H1 (cell line): ENCODE measurements around the gene KLK7. TPM values are rescaled to one million over a fixed set of nuclear protein-coding genes. Genes with fewer than 3 reads are reported as not detected.

ENCODE experiments used
- CEBPB ChIP-seq: IDR thresholded peaks from 2 replicates; pipeline ENCODE4 v1.6.1; 2012; ENCODE audit warnings: low read depth, low read length
- EZH2 ChIP-seq: fragments of 200-600 bp; sonication (generic); IDR thresholded peaks from 2 replicates; pipeline ENCODE4 v1.7.1; 2012; ENCODE audit warnings: low read depth, mild to moderate bottlenecking, moderate library complexity, low read length, inconsistent platforms; ENCODE audit not compliant: severe bottlenecking
- HDAC2 ChIP-seq, 2 experiments: fragments of 300-600 bp in 1 of 2; sonication (generic) in 1 of 2; IDR thresholded peaks; 2 replicates each; pipeline ENCODE4 v1.6.1; 2011 to 2012; ENCODE audit warnings: low read depth in 2 of 2, low read length in 2 of 2, mild to moderate bottlenecking in 2 of 2, moderate library complexity in 2 of 2, borderline replicate concordance in 1 of 2, inconsistent platforms in 1 of 2
- KDM5A ChIP-seq: fragments of 200-600 bp; IDR thresholded peaks from 2 replicates; pipeline ENCODE4 v1.7.1; 2012; ENCODE audit warnings: mild to moderate bottlenecking, low read length, inconsistent platforms, mixed read lengths
- SAP30 ChIP-seq: fragments of 300-600 bp; sonication (generic); IDR thresholded peaks from 2 replicates; pipeline ENCODE4 v1.7.1; 2012; ENCODE audit warnings: low read length, moderate library complexity, mild to moderate bottlenecking, inconsistent platforms; ENCODE audit not compliant: insufficient read depth, insufficient replicate concordance
- SP2 ChIP-seq: IDR thresholded peaks from 2 replicates; pipeline ENCODE4 v1.6.1; 2012; ENCODE audit warnings: mild to moderate bottlenecking, low read length, inconsistent platforms
- TAF1 ChIP-seq: IDR thresholded peaks from 2 replicates; pipeline ENCODE4 v1.6.1; 2011; ENCODE audit warnings: mild to moderate bottlenecking, low read depth, low read length
- TCF12 ChIP-seq: IDR thresholded peaks from 2 replicates; pipeline ENCODE4 v1.6.1; 2011; ENCODE audit warnings: low read depth, mild to moderate bottlenecking, low read length
- polyA plus RNA-seq, 7 experiments: library from polyadenylated mRNA; depleted of rRNA in 3 of 7; stranded (reverse) in 5 of 7; unstranded in 2 of 7; fragments of >200 nt in 5 of 7; fragments of 200-250 nt in 2 of 7; gene quantifications; 1 replicate in 5 of 7; 2 replicates in 1 of 7; 4 replicates in 1 of 7; pipeline versions ENCODE4 v1.2.1 to v1.2.3, GENCODE V29; 2011 to 2013; ENCODE audit warnings: missing spikeins in 2 of 7, mixed read lengths in 2 of 7
- total RNA-seq: library from RNA; stranded (reverse); fragmentation: NEBNext Ultra II Directional; extraction: Animal tissue kit (Norgen Biotek cat#: 25700); gene quantifications from 2 replicates; pipeline ENCODE4 v1.2.1, GENCODE V29; 2021
- TF ChIP-seq, protein P1 (sequence below): fragments of 300-600 bp; sonication (generic); IDR thresholded peaks from 2 replicates; pipeline ENCODE4 v1.7.1; 2012; ENCODE audit warnings: low read length, moderate library complexity, mild to moderate bottlenecking, inconsistent platforms; ENCODE audit not compliant: insufficient replicate concordance
- TF ChIP-seq, protein P2 (sequence below): IDR thresholded peaks from 2 replicates; pipeline ENCODE4 v1.6.1; 2012; ENCODE audit warnings: low read length, inconsistent platforms

Gene KLK7
- total and polyA plus RNA-seq, 2 of the 8 experiments (the other 6 are each of a cell fraction or from before 2014, with no cell fraction given): 0.73 to 1.4 TPM

DNA sequence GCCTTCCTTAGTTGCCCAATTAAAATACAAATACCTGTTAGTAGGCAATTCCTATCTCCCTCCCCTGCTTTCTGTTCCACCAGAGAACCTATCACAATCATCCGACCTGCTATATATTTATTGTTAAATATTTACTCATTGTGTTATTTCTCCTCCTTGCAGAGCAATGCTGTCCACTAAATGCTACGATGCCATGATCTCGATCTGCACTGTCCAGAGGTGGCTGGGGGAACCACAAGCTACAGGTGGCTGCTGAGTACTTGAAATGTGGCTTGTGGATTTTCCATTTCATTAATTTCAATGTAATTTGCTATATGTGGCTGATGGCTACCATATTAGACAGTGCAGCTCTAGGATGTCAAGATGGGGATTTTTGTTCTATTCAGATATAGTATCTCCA lies 19.5 kb downstream of the KLK7 start (continued):
- TF ChIP-seq, protein P1, sequence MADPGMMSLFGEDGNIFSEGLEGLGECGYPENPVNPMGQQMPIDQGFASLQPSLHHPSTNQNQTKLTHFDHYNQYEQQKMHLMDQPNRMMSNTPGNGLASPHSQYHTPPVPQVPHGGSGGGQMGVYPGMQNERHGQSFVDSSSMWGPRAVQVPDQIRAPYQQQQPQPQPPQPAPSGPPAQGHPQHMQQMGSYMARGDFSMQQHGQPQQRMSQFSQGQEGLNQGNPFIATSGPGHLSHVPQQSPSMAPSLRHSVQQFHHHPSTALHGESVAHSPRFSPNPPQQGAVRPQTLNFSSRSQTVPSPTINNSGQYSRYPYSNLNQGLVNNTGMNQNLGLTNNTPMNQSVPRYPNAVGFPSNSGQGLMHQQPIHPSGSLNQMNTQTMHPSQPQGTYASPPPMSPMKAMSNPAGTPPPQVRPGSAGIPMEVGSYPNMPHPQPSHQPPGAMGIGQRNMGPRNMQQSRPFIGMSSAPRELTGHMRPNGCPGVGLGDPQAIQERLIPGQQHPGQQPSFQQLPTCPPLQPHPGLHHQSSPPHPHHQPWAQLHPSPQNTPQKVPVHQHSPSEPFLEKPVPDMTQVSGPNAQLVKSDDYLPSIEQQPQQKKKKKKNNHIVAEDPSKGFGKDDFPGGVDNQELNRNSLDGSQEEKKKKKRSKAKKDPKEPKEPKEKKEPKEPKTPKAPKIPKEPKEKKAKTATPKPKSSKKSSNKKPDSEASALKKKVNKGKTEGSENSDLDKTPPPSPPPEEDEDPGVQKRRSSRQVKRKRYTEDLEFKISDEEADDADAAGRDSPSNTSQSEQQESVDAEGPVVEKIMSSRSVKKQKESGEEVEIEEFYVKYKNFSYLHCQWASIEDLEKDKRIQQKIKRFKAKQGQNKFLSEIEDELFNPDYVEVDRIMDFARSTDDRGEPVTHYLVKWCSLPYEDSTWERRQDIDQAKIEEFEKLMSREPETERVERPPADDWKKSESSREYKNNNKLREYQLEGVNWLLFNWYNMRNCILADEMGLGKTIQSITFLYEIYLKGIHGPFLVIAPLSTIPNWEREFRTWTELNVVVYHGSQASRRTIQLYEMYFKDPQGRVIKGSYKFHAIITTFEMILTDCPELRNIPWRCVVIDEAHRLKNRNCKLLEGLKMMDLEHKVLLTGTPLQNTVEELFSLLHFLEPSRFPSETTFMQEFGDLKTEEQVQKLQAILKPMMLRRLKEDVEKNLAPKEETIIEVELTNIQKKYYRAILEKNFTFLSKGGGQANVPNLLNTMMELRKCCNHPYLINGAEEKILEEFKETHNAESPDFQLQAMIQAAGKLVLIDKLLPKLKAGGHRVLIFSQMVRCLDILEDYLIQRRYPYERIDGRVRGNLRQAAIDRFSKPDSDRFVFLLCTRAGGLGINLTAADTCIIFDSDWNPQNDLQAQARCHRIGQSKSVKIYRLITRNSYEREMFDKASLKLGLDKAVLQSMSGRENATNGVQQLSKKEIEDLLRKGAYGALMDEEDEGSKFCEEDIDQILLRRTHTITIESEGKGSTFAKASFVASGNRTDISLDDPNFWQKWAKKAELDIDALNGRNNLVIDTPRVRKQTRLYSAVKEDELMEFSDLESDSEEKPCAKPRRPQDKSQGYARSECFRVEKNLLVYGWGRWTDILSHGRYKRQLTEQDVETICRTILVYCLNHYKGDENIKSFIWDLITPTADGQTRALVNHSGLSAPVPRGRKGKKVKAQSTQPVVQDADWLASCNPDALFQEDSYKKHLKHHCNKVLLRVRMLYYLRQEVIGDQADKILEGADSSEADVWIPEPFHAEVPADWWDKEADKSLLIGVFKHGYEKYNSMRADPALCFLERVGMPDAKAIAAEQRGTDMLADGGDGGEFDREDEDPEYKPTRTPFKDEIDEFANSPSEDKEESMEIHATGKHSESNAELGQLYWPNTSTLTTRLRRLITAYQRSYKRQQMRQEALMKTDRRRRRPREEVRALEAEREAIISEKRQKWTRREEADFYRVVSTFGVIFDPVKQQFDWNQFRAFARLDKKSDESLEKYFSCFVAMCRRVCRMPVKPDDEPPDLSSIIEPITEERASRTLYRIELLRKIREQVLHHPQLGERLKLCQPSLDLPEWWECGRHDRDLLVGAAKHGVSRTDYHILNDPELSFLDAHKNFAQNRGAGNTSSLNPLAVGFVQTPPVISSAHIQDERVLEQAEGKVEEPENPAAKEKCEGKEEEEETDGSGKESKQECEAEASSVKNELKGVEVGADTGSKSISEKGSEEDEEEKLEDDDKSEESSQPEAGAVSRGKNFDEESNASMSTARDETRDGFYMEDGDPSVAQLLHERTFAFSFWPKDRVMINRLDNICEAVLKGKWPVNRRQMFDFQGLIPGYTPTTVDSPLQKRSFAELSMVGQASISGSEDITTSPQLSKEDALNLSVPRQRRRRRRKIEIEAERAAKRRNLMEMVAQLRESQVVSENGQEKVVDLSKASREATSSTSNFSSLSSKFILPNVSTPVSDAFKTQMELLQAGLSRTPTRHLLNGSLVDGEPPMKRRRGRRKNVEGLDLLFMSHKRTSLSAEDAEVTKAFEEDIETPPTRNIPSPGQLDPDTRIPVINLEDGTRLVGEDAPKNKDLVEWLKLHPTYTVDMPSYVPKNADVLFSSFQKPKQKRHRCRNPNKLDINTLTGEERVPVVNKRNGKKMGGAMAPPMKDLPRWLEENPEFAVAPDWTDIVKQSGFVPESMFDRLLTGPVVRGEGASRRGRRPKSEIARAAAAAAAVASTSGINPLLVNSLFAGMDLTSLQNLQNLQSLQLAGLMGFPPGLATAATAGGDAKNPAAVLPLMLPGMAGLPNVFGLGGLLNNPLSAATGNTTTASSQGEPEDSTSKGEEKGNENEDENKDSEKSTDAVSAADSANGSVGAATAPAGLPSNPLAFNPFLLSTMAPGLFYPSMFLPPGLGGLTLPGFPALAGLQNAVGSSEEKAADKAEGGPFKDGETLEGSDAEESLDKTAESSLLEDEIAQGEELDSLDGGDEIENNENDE: no peak
- TF ChIP-seq, protein P2, sequence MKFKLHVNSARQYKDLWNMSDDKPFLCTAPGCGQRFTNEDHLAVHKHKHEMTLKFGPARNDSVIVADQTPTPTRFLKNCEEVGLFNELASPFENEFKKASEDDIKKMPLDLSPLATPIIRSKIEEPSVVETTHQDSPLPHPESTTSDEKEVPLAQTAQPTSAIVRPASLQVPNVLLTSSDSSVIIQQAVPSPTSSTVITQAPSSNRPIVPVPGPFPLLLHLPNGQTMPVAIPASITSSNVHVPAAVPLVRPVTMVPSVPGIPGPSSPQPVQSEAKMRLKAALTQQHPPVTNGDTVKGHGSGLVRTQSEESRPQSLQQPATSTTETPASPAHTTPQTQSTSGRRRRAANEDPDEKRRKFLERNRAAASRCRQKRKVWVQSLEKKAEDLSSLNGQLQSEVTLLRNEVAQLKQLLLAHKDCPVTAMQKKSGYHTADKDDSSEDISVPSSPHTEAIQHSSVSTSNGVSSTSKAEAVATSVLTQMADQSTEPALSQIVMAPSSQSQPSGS: no peak
- no peak for TF ChIP-seq SAP30
- TF ChIP-seq TCF12: no peak
- no peak for TF ChIP-seq SP2
- TF ChIP-seq HDAC2 (IDR thresholded peaks at IDR 0.05; ENCODE audit: borderline replicate concordance in 1 of 2, low read depth in 2 of 2, low read length in 2 of 2): no peak
- TF ChIP-seq EZH2: no peak
- TF ChIP-seq TAF1: no peak
- no peak for TF ChIP-seq CEBPB
- TF ChIP-seq KDM5A: no peak
- TF ChIP-seq, all 59 proteins: peak for 0
